Occipital lobe (tissue), 3 donors: Measurements from ENCODE around the gene TNPO2. TPM values are rescaled to one million over a fixed set of nuclear protein-coding genes. Genes with fewer than 3 reads are reported as not detected.

Source experiments
- DNase-seq: peaks from one replicate; lab custom pipeline; 2025; lab: John Stamatoyannopoulos, UW
- small RNA-seq: library from RNA; depleted of rRNA; stranded (forward); fragments of <200 nt; gene quantifications from one replicate; pipeline ENCODE3, GENCODE V24; 2014
- total RNA-seq: library from RNA; depleted of rRNA; stranded (reverse); fragments of >200 nt; gene quantifications from one replicate; pipeline ENCODE4 v1.2.3, GENCODE V29; 2014

TNPO2 gene
- total RNA-seq, 1 donor from 2014 or later: 54.0 TPM

- DNase-seq: no peak
Measured at GRCh38 chr19:12649941-12650340, 73.8 kb downstream of the TNPO2 start.

Small RNA genes lying within 50 kb of the gene (small RNA-seq; reads per million reads assigned to genes)
- 29.6 reads per million, percentile 94 among the genes with 10 or more reads in this experiment for gene SNORD41

Other genes starting within 250 kb of the TNPO2 start
- gene ZNF709, start 239.1 kb downstream of the TNPO2 start, total RNA-seq: 37.6 TPM
- 34.0 TPM for gene ZNF564, start 172.4 kb downstream of the TNPO2 start, total RNA-seq
- 11.4 TPM for gene ZNF490, start 113.1 kb downstream of the TNPO2 start, total RNA-seq
- gene ZNF791, start 113.0 kb downstream of the TNPO2 start, total RNA-seq: 27.6 TPM
- gene MAN2B1, start 57.2 kb downstream of the TNPO2 start, total RNA-seq: 17.2 TPM
- gene WDR83, start 57.1 kb downstream of the TNPO2 start, total RNA-seq: 10.3 TPM
- gene DHPS, start 42.1 kb downstream of the TNPO2 start, total RNA-seq: 79.7 TPM
- not detected for gene GNG14, start 35.9 kb downstream of the TNPO2 start, total RNA-seq
- 6.4 TPM for gene FBXW9, start 27.3 kb downstream of the TNPO2 start, total RNA-seq
- gene TRIR, start 10.8 kb upstream of the TNPO2 start, total RNA-seq: 138 TPM
- gene GET3, start 13.6 kb upstream of the TNPO2 start, total RNA-seq: 59.3 TPM
- 0.16 TPM for gene BEST2, start 27.9 kb upstream of the TNPO2 start, total RNA-seq
- gene HOOK2, start 51.6 kb upstream of the TNPO2 start, total RNA-seq: 20.3 TPM
- 22.6 TPM for gene JUNB, start 67.6 kb upstream of the TNPO2 start, total RNA-seq
- 174 TPM for gene PRDX2, start 77.9 kb upstream of the TNPO2 start, total RNA-seq
- 0.62 TPM for gene THSD8, start 78.1 kb upstream of the TNPO2 start, total RNA-seq
- 15.8 TPM for gene RNASEH2A, start 82.7 kb upstream of the TNPO2 start, total RNA-seq
- gene RTBDN, start 110.6 kb upstream of the TNPO2 start, total RNA-seq: 2.0 TPM
- gene MAST1, start 114.6 kb upstream of the TNPO2 start, total RNA-seq: 35.1 TPM
- 4.5 TPM for gene DNASE2, start 157.5 kb upstream of the TNPO2 start, total RNA-seq
- 0.31 TPM for gene KLF1, start 163.3 kb upstream of the TNPO2 start, total RNA-seq
- gene GCDH, start 167.2 kb upstream of the TNPO2 start, total RNA-seq: 14.7 TPM
- gene SYCE2, start 195.4 kb upstream of the TNPO2 start, total RNA-seq: not detected
- gene FARSA, start 209.8 kb upstream of the TNPO2 start, total RNA-seq: 46.8 TPM
- 280 TPM for gene CALR, start 214.7 kb upstream of the TNPO2 start, total RNA-seq
- 21.8 TPM for gene RAD23A, start 221.9 kb upstream of the TNPO2 start, total RNA-seq
- gene GADD45GIP1, start 233.3 kb upstream of the TNPO2 start, total RNA-seq: 13.3 TPM
- gene DAND5, start 245.6 kb upstream of the TNPO2 start, total RNA-seq: not detected